HG02571 (cell line): ENCODE measurements around the gene PKD2.

Source experiments
- ATAC-seq: cut with Tn5 transposase; IDR thresholded peaks from one replicate; pipeline ENCODE4 v1.9.1; 2021; ENCODE audit warnings: mild to moderate bottlenecking, moderate library complexity; ENCODE audit not compliant: unreplicated experiment

The PKD2 gene

DNA sequence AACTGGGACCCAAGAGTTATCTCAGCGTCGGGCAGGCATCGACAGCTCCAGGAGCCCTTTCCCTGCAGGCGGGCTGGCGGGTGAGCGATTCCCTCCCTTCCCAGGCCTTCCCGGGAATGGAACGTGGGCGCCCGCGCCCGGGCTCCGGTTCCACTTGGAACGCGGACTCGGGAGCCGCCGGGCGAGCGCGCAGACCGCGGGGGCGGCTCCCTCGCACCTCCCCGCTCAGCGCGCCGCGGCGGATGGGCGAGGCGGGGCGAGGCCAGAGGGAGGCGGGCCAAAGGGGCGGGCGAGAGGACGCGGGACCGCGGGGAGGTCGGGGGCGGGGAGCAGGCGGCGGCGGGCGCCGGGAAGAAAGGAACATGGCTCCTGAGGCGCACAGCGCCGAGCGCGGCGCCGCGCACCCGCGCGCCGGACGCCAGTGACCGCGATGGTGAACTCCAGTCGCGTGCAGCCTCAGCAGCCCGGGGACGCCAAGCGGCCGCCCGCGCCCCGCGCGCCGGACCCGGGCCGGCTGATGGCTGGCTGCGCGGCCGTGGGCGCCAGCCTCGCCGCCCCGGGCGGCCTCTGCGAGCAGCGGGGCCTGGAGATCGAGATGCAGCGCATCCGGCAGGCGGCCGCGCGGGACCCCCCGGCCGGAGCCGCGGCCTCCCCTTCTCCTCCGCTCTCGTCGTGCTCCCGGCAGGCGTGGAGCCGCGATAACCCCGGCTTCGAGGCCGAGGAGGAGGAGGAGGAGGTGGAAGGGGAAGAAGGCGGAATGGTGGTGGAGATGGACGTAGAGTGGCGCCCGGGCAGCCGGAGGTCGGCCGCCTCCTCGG lies at the start of gene PKD2:
TSS of gene PKD2 (plus strand) at position 332 of the 818 bp plus-strand sequence. CDS start at position 431, 99 bp downstream.
- ATAC-seq = peak; percentile 85

GRCh38 chr4:87961993-87962392 lies 45.4 kb upstream of the PKD2 start:
- ATAC-seq = no peak

- no peak for ATAC-seq
Observed at GRCh38 chr4:87962398-87963146, 44.9 kb upstream of the PKD2 start.

DNA sequence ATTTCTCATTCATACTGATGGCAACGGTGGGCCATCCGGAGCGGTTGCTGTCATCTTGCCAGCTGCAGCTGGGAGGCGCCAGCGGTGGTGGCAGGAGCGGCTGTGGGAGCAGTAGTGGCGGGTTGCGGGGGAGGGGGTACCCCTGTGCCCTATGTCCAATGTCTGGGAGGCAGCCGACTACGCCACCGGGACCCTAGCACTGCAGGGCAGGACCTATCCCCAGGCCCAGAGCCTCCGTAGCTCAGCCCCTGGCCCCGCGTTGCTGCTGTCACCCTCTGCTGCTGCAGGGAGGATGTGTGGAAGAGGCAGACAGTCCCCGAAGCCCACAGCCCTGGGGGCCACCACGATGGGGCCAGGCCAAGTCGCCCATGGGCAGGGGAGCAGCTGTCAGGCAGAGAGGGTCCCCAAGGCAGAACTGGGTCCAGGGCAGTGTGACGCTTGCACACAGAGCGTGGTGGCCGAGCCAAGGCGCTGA lies 41.9 kb upstream of the PKD2 start:
- ATAC-seq = no peak

DNA sequence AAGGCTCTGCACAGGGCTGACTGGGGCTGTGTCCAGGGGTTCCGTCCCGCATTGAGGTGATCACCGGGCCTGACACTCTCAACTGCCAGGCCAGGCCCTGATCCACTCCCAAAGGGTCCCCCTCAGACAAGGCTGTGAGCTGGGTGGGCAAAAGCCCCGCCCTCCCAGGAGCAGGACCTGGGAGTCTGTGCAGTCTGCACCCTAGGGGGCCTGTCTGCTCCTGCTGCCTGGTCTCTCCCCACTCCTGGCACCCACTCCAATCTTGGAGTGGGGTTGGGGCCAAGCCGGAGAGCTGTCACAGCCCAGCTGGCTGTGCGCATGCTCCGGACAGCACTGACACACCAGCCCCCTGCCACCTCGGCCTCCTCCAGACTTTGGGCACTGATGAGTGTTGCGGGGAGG lies 41.3 kb upstream of the PKD2 start:
- ATAC-seq = no peak

- ATAC-seq = no peak
Observed at GRCh38 chr4:87967193-87967592, 40.2 kb upstream of the PKD2 start.

GRCh38 chr4:87970121-87970520 lies 37.3 kb upstream of the PKD2 start:
- no peak for ATAC-seq

DNA sequence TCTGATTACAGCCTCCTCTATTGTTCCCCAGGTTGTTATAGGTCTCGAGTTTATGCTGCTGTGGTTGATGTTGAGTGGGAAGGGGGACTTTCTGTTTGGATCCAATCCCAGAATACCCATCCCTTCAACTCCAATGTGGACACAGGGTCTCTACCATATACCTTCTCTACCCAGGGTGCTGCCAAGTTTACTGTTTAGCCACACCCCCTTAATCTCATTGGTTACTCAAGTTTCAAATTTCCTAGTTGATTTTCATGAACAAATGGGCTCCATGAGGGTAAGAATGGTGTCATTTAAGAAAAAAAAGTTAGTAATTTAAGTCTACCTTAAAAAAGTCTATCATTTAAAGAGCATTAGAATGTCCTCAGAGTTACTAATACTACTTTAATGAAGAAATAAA lies 35.6 kb upstream of the PKD2 start:
- no peak for ATAC-seq

GRCh38 chr4:87973283-87974169 lies 33.9 kb upstream of the PKD2 start:
- peak; percentile 63 for ATAC-seq

DNA sequence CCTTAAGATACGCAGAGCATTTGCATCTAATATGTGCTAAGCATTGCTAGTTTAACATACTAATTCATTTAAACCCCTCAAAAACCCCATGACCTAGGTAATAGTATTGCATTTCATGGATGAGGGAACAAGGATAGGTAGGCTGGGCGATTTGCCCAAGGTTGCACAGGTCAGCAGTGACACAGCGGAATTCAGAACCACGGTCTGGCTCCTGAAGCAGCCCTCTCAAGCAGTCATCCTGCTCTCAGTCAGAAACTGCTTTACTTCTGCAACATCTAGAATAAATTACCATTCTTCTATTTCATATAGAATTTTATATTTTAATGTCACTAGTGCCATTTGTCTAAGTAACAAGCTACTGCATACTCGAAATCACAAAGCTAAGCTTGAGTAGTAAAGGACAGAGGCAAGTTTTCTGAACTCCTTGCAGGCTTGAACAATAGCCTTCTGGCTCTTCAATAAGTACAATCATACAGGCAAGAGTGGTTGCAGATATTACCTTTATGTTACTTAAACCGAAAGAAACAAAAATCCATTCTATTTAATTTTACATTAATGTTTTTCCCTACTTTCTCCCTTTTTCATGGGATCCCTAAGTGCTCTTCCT lies 32.5 kb upstream of the PKD2 start:
- ATAC-seq = no peak

DNA sequence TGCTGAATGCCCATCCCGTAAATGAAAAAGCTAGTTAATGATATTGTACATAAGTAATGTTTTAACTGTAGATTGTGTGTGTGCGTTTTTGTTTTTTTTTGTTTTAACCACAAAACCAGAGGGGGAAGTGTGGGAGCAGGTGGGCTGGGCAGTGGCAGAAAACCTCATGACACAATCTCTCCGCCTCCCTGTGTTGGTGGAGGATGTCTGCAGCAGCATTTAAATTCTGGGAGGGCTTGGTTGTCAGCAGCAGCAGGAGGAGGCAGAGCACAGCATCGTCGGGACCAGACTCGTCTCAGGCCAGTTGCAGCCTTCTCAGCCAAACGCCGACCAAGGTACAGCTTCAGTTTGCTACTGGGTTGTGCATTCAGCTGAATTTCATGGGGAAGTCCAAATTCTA lies 32.0 kb upstream of the PKD2 start, which contains the start of gene SPP1:
TSS of gene SPP1 (plus strand) at position 249 of the 400 bp plus-strand sequence. CDS start 1,182 bp downstream, outside the sequence.
- ATAC-seq = no peak

GRCh38 chr4:87977521-87978278 lies 29.7 kb upstream of the PKD2 start:
- no peak for ATAC-seq

DNA sequence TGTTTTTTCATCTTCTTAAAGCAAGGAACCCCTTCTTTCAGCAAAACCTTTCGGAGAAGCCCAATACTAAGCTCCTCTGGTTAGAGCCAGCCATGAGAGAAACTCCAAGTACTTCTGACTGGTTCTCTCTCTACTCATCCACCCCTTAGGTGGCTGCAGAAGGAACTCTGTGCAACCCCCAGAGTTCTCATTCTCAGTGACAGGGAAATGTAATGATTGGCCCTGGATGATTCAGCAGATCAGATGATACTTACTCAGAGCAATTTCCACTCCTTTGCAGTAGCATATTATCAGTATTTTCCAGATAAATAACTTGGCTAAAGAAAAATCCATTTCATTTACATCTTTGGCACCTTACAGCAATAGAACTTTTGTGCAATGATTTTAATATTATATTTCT lies 28.8 kb upstream of the PKD2 start:
- no peak for ATAC-seq

GRCh38 chr4:87979810-87980209 lies 27.6 kb upstream of the PKD2 start:
- no peak for ATAC-seq

GRCh38 chr4:87981486-87981885 lies 25.9 kb upstream of the PKD2 start:
- ATAC-seq = no peak

- ATAC-seq = no peak
Observed at GRCh38 chr4:87982036-87982435, 25.4 kb upstream of the PKD2 start.

DNA sequence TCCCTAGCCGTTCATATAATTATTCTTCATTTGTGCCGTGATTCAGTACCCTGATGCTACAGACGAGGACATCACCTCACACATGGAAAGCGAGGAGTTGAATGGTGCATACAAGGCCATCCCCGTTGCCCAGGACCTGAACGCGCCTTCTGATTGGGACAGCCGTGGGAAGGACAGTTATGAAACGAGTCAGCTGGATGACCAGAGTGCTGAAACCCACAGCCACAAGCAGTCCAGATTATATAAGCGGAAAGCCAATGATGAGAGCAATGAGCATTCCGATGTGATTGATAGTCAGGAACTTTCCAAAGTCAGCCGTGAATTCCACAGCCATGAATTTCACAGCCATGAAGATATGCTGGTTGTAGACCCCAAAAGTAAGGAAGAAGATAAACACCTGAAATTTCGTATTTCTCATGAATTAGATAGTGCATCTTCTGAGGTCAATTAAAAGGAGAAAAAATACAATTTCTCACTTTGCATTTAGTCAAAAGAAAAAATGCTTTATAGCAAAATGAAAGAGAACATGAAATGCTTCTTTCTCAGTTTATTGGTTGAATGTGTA lies 24.9 kb upstream of the PKD2 start:
- no peak for ATAC-seq

DNA sequence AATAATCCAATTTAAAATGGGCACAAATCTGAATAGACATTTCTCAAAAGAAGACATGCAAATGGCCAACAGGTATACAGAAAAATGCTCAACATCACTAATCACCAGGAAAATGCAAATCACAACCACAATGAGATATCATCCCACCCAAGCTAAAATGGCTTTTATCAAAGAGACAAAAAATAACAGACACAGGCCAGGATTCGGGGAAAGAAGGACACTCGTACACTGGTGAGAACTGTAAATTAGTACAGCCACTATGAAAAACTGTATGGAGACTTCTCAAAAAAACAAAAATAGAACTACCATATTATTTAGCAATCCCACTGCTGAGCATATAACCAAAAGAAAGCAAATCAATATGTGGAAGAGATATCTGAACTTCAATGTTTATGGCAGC lies 23.4 kb upstream of the PKD2 start:
- ATAC-seq = no peak

DNA sequence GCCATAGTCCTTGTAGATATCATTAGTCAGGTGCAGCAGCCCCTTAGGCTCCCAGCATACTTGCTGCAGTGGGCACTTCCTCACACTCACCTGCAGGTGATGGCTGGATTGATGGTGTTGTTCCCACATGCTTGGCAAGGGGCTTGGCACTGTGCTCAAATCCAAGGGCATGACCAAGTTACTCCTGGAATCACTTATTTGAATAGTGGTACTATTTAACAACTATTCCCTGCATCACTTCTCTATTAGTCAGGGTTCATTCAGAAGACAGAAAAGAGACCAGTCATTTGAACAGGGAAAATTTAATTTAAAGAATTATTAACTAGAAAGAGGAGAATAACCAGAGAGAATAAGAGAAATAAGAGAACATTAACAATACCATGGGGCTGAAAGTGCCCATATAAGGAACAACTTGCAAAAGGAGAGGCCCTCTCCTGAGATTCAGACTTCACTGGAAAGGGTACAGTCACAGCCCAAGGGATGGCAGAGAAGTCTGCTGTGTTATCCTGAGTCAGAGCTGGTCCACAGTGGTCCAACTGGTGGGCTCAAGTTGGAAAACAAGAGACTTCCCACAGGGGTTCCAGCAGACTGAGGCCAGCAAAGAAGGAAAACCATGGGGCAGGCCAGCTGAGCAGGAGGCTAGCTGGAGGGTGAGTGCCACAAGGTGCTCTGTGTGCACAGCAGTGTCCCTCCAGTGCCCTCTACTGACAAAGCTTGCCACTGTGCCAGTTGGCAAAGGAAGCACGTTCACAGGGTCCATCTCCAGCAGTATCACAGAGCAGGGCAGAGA lies 22.1 kb upstream of the PKD2 start:
- ATAC-seq = no peak
